K562 (cell line): ENCODE data around the gene CNKSR2. TPM values are rescaled to one million over a fixed set of nuclear protein-coding genes. Genes with fewer than 3 reads are reported as not detected.

Experiments used
- AFF1 ChIP-seq, 2 experiments: fragments of 450-650 bp; IDR thresholded peaks; 2 replicates each; pipeline ENCODE4 v1.6.1; 2018; ENCODE audit warnings: mild to moderate bottlenecking in 2 of 2, low read depth in 1 of 2; ENCODE audit not compliant: partially characterized antibody in 2 of 2
- CBFA2T2 ChIP-seq: fragments of 450-650 bp; conservative IDR thresholded peaks from 2 replicates; pipeline ENCODE4 v1.6.1; 2017; ENCODE audit warnings: mild to moderate bottlenecking
- CHD1 ChIP-seq: fragments of 200-600 bp; sonication (generic); IDR thresholded peaks from one replicate; pipeline ENCODE4 v1.6.1; 2012; ENCODE audit warnings: mild to moderate bottlenecking, moderate library complexity, low read length, inconsistent platforms
- DNMT1 ChIP-seq: fragments of 450-650 bp; IDR thresholded peaks from 2 replicates; pipeline ENCODE4 v1.6.1; 2016; ENCODE audit warnings: antibody characterized with exemption, mild to moderate bottlenecking
- ETV5 ChIP-seq: sonication (generic); formaldehyde crosslinking; IDR thresholded peaks from 2 replicates; pipeline ENCODE4 v1.4.0; 2020; ENCODE audit warnings: low read depth, mild to moderate bottlenecking, missing genetic modification reagents
- HLTF ChIP-seq: fragments of 450-650 bp; IDR thresholded peaks from 2 replicates; pipeline ENCODE4 v1.6.1; 2016
- NFXL1 ChIP-seq: fragments of 450-650 bp; formaldehyde crosslinking; IDR thresholded peaks from 2 replicates; pipeline ENCODE4 v1.4.0; 2021; ENCODE audit warnings: mild to moderate bottlenecking
- PHF20 ChIP-seq: fragments of 450-650 bp; IDR thresholded peaks from 2 replicates; pipeline ENCODE4 v1.6.1; 2018; ENCODE audit not compliant: partially characterized antibody
- RBM25 ChIP-seq: fragments of 200-400 bp; formaldehyde crosslinking; IDR thresholded peaks from 2 replicates; pipeline ENCODE4 v1.6.1; 2018; ENCODE audit warnings: low read length, low read depth, moderate library complexity; ENCODE audit not compliant: severe bottlenecking
- XRCC4 ChIP-seq: IDR thresholded peaks from one replicate; pipeline ENCODE4 v1.6.1; 2011; ENCODE audit not compliant: insufficient read depth, insufficient read length; ENCODE audit errors: extremely low read depth
- ZBTB8A ChIP-seq: fragments of 450-650 bp; IDR thresholded peaks from 2 replicates; pipeline ENCODE4 v1.6.1; 2018; ENCODE audit warnings: mild to moderate bottlenecking, moderate library complexity; ENCODE audit not compliant: partially characterized antibody
- ZNF274 ChIP-seq: IDR thresholded peaks from 2 replicates; pipeline ENCODE4 v1.6.1; 2011; ENCODE audit warnings: low read depth, mild to moderate bottlenecking, low read length, moderate library complexity, borderline replicate concordance
- ZNF668 ChIP-seq: fragments of 250-450 bp; sonication (Bioruptor Pico); IDR thresholded peaks from 2 replicates; pipeline ENCODE4 v1.8.0; 2022; ENCODE audit warnings: mild to moderate bottlenecking, inconsistent platforms
- polyA plus RNA-seq, 8 experiments: library from polyadenylated mRNA; depleted of rRNA in 4 of 8; stranded (reverse) in 5 of 8; unstranded in 3 of 8; fragments of >200 nt; fragmentation: Nextera tagmentation in 2 of 8; fragmentation: Illumina TruSeq in 1 of 8; extraction: Ambion mirVana in 2 of 8; extraction: Trizol in 1 of 8; gene quantifications; 2 replicates each; pipeline versions ENCODE4 v1.2.1 to v1.2.3, GENCODE V29; 2011 to 2014; ENCODE audit warnings: inconsistent platforms in 1 of 8, missing spikeins in 1 of 8
- total RNA-seq, 7 experiments: library from RNA; depleted of rRNA in 6 of 7; stranded (reverse); fragments of >200 nt in 6 of 7; fragmentation: Illumina TruSeq in 2 of 7; extraction: Trizol in 2 of 7; gene quantifications; 2 replicates each; pipeline versions ENCODE4 v1.2.1 to v1.2.3, GENCODE V29; 2011 to 2021; ENCODE audit warnings: low replicate concordance in 1 of 7
- TF ChIP-seq, protein P1 (sequence below): sonication (generic); formaldehyde crosslinking; IDR thresholded peaks from 2 replicates; pipeline ENCODE4 v1.8.1; 2023; ENCODE audit warnings: mild to moderate bottlenecking, missing genetic modification reagents, moderate library complexity

CNKSR2 gene
- total and polyA plus RNA-seq, 9 of the 15 experiments (the other 6 are each of a cell fraction or from before 2014, with no cell fraction given) = not detected

DNA sequence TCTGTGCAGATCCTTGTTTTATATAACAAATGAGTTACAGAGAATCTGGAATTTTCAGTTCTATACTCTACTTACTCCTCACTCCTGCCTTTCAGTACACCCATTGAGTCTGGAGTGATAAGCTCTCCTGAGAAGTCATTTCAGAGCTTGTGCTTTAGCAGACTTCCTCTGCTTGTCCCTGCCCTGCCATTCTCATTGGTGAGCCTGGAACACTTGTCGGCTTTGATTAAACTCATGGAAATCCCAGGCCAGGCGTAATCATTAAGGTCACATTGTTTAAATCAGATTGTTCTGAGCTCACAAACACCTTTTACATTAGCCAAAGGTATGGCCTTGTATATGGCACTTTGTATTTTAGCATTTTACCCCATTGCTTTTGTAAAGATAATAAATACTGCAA lies 102.7 kb downstream of the CNKSR2 start (continued):
- TF ChIP-seq, protein P1, sequence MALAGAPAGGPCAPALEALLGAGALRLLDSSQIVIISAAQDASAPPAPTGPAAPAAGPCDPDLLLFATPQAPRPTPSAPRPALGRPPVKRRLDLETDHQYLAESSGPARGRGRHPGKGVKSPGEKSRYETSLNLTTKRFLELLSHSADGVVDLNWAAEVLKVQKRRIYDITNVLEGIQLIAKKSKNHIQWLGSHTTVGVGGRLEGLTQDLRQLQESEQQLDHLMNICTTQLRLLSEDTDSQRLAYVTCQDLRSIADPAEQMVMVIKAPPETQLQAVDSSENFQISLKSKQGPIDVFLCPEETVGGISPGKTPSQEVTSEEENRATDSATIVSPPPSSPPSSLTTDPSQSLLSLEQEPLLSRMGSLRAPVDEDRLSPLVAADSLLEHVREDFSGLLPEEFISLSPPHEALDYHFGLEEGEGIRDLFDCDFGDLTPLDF (CRISPR knock-in tag) = no peak
- no peak for TF ChIP-seq AFF1 (IDR thresholded peaks at IDR 0.05; ENCODE audit: low read depth in 1 of 2, partially characterized antibody in 2 of 2)
- TF ChIP-seq RBM25 = no peak
- TF ChIP-seq XRCC4 = no peak
- no peak for TF ChIP-seq NFXL1 (CRISPR knock-in tag)
- TF ChIP-seq PHF20 = no peak
- no peak for TF ChIP-seq DNMT1
- TF ChIP-seq CBFA2T2 = no peak
- no peak for TF ChIP-seq HLTF
- no peak for TF ChIP-seq ETV5 (CRISPR knock-in tag)
- TF ChIP-seq ZNF668 = no peak
- TF ChIP-seq CHD1 = no peak
- TF ChIP-seq ZNF274 = no peak
- TF ChIP-seq ZBTB8A = no peak
